HG03097 (cell line): ENCODE measurements around the gene ZNF716.
"Not testable (repeated sequence)": the region's sequence is repeated elsewhere in the genome, so short reads cannot be mapped to it uniquely, and the experiment has no call there.

Experiments used
- ATAC-seq: cut with Tn5 transposase; IDR thresholded peaks from one replicate; pipeline ENCODE4 v1.9.1; 2021; ENCODE audit not compliant: unreplicated experiment, low FRiP score

Gene ZNF716

DNA sequence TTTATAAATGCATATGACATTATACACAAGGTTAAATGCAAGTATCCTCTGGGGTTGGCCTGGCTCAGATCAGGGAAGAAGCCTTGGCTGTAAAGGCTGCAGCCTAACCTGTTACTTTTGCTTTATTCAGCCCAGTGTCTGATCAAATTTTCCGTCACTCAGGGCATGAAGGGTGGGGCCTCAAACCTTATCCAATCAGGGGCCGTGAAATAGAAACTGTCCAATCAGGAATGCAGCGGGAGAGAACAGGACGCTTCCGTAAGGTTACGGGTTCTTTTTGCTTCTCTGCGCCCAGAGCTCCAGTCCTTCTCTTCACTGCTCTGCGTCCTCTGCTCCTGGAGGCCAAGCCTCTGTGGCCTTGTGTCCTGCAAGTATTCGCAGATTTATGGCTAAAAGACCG, at the start of gene ZNF716:
Gene ZNF716, plus strand, starts transcription at position 274 of the 400 bp plus-strand sequence. Its CDS starts 112 bp downstream, at position 386.
- ATAC-seq, result no peak

DNA sequence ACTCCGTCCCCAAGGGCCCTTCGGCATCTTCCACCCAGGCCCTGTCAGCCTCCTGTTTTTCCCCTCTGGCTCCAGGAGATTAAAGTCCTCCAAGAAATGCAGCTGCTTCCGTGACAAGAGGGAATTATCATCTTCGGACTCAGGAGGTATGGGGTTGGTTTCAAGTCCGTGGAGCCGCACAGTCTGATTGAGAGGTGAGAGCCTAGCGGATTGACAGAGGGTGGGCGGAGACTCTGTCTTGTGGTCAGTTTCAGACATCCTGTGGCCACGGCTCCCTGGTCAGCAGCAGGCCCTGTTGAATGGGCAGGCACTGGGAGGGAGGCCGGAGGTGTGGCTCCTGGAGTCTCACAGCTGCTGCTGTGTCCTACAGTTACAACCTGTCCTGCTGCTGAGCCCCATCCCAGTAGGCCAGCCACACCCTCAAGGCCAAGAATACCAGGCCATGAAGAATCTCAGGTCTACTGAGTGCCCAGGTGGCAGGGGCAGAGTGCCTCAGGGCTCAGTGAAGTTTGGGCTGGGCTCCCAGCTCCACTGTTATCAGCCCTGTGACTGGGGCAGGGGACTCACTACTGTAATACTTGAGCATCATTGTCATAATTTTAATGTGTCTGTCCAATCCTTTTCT, 49.3 kb upstream of the ZNF716 start:
- no peak for ATAC-seq

DNA sequence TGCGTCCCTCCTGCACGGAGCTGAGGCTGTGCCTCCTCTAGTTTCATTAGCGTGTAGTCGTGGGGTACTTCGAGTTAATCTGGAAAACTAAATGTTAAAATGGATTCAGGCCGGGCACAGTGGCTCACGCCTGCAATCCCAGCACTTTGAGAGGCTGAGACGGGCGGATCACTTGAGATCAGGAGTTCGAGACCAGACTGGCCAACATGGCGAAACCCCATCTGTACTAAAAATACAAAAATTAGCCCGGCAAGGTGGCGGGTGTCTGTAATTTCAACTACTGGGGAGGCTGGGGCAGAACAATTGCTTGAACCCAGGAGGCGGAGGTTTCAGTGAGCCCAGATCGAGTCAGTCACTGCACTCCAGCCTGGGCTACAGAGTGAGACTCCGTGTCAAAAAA, 46.9 kb upstream of the ZNF716 start:
- not testable (repeated sequence) for ATAC-seq

DNA sequence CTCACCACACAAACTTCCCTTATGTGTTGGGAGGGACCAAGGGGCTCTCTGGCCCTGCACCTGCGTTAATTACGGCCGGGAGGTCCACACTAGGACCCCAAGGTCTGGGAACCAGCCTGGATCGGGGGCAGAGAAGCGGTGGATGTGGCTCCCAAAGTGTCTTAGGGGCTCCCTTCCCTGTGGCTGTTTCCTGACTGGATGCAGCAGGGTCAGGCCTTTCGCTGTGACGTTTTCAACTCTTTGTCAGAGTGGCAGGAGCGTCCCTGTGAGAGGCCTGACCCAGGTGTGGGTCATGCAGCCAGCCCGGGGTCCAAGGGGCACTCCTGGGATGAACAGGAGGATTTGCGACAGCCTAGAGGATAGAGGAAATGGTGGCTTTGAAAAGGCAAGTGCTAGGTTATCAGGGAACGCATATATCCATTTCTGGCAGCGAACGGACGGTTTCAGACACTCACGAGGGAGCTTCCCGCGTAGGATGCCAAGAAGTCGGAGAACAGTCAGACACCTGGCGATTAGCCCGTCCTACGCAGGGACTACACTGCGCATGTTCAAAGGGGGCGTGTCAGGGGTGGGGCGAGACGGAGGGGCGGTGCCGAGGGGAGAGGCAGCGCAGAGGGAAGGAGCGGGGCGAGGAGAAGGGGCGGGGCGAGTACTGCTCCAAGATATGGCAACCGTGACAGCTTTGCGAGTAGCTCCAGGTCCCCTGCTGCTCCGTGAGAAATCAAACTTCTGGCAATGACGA, 46.2 kb upstream of the ZNF716 start:
- ATAC-seq, result no peak

DNA sequence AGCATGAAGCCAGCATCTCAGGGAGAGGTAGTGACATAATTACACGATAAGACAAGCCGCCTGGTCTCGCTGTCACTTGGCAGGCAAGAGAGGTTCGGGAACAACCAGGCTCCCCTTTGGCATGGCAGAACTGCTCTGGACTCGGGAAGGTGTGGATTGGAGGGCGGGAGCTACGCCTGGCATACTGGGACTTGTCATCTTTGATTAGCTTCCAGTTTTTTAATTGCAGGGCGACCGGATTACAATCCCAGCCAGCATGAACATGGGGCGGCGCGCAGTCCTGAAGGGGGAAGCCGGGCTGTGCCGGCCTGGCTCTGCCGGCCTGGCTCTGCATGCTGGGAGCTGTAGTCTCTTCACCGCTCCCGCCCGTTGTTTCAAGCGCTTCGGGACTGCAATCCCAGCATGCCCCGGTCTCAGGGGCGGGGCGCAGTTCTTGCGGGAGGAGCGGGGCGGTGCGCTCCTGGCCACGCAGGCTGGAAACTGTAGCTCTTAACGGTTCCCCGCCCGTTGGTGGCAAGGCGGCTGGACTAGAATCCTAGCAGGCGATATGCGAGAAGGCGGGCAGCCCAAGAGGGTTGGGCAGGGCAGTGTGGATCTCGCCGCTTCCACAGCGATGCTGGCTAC, 45.5 kb upstream of the ZNF716 start:
- ATAC-seq, result no peak

DNA sequence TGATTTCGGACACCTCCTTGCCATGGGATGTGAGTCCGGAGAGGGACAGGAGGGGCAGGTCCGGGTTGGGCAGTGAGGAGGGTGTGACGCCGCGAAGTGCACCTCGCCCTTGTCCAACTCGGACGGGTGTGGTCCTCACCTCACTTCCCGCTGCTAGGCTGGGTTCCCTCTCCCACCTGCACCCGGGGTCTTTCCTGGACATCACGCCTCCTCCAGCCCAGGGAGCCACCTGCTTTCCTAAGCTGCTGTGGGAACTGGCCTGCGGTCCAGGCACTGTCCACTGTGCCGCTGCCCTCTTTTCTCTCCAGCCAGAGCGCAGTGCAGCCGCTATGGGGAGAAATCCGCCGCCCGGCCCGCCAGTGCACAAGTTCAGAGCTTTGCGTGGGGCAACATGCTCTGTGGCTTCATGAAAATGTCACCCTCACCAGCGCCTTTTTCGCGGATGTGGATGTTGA, 45.0 kb upstream of the ZNF716 start:
- ATAC-seq, result no peak

DNA sequence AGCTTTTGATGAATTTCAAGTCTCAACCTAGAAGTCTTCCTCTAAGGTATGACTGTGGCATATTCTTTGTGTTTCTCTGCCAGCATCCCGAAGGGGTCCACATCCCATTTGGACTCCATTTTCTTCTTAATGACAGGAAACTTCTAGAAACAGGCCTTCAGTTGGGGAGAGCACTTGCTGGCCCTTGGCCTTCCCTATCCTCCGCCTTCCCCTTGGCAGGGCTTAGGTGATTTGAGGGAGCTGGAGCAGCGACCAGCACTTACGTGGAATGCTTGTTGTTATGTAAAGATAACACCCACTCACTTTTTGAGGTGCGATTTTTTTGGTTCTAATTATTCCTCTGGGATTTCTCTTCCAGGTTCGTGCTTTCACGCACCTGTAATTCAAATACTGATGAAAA, 42.9 kb upstream of the ZNF716 start:
- no peak for ATAC-seq

DNA sequence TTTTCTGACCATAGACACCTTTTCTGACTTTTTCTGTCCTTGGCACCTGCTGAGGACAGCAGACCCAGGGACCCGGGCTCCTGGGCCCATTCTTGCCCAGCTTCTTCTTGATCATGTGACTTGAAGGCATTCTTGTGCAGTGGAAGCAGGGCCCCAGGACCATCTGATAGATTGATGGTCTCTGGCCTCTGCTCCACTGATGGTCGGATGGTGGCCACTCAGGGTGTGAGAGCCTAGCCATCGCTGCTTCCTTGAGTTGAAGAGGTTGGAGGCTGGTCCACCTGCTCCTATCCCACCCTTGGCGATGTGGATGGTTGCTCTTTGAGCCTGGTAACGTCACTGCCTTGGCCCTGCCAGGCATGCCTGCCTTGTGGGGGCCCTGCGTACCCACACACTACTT, 37.8 kb upstream of the ZNF716 start:
- ATAC-seq, result no peak

DNA sequence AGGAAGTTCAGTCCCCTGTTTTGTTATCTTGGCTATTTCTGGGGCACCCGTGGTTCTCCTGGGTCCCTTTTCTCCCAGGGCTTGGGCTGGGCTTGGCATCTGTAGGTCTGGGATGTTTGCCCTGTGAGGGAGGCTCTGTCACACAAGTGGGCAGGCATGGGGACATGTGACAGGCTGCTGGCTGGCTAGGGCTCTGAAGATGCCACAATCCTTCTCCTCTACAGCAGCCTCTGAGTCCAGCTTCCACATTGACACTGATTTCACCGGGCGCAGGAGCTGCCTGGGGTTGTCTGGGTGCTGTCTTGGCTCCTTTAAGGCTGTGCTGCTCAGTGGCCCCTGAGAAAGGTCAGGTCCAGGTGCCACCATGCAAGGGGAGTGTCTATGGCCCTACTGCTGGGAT, 37.4 kb upstream of the ZNF716 start:
- ATAC-seq, result no peak

DNA sequence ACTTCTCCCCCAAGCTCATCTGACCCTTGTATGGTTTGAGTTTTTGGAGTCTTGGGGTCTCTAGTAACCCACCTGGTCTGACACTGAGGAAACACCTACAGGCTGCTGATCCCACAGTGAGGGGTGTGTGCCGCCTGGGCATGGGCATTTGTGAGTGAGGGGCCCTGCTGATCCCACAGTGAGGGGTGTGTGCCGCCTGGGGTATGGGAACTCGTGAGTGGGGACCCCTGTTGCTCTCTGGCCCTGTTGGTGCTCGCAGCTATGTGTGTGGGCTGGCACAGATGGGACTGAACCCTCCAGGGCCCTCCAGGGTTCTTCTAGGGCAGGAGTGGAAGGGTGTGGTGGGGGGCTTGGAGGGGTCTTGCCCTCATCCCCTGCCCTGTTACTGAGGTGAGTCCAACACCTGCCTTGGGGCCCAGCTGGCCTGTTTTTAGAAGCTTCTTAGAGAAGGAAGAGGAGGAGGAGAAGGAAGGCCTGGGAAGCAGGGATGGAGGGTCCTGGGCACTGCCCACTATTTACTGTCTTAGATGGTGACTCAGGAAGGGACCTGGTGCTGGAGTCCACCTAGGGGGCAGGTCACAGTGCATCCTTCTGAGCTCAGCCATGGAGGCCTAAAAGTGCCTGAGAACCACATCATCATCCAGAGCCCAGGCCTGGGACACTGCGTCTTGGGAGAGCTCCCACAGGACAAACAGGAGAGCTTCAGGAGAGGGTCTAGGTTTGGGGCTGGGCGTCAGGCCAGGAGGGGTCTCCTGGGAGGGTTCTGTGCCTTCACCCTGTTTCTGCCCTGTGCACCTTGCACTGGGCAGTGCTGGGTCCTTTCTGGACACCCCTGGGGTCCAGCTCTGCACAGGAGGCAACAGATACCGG, 36.2 kb upstream of the ZNF716 start:
- ATAC-seq, result no peak

DNA sequence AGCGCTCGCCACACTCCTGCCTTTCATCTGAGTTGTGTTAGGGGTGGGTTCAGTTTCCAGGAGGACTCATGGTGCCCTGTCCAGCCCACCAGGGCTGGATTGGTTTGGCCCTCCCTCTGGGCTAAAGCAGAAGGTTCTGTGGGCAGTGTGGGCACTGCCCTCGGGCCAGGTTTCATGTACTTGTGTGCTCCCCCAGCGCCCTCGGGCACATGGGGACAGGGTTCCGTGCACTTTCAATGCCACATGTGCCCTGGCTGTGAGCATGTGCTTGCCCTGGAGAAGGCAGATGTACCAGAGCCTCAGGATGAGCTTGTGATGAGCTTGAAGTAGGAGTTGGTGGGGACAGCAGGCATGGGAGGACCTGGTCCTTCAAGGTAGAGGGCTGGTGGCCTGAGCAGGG, 35.6 kb upstream of the ZNF716 start:
- no peak for ATAC-seq

DNA sequence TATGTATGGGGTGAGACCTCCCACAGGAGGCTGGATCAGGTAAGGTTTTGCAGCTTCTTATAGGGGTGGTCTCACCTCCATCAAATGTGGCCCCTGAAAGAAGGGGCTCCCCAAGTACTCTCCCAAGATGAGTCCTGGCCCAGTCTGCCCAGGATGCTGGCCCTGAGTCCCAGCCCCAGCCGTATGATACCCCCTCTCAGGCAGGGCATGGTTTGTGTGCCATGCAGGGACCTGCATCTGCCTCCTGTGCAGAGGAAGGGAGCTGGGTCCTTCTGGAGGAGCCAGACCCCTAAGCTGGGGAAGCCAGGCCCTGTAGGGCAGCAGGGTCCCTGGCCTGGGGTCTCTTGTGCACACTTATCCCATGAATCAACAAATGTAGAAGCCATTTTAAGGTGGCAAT, 35.1 kb upstream of the ZNF716 start:
- ATAC-seq, result no peak

DNA sequence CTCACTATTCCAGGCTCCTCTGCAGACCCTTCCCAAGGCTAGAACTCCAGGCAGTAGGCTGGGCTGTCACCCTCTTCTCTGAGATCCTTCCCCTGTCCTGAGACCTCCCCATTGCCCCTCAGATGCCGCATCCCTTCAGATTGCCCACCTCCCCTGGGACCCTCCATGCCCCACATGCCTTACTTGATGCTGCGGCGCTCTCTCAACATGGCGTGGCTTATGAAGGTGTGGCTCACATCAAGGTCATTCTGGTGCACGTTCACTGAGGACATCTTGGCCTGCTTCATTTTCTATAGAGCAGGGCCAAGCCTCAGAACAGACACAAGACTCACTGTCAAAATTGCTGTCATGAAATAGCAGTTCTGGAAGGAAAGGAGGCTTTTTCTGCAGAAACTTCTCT, 34.7 kb upstream of the ZNF716 start:
- ATAC-seq, result no peak

DNA sequence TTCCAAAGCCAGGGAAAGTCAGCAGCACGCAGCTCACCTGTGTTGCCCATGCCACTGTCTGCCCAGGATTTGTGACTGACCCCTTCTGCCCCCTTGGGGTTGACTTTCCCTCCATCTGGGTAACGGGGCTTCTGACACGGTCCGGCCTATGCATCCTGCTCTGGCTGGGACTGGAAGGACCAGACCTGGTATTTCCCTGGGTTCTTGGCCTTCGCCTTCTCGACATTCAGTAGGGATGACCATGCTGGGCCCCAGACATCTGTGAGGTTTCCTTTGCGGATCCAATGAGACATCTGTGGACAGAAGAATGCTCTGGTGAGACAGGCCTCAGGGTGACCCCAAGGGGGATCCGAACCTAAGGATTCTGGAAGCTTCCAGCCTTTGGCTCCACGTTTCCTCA, 34.2 kb upstream of the ZNF716 start:
- no peak for ATAC-seq

DNA sequence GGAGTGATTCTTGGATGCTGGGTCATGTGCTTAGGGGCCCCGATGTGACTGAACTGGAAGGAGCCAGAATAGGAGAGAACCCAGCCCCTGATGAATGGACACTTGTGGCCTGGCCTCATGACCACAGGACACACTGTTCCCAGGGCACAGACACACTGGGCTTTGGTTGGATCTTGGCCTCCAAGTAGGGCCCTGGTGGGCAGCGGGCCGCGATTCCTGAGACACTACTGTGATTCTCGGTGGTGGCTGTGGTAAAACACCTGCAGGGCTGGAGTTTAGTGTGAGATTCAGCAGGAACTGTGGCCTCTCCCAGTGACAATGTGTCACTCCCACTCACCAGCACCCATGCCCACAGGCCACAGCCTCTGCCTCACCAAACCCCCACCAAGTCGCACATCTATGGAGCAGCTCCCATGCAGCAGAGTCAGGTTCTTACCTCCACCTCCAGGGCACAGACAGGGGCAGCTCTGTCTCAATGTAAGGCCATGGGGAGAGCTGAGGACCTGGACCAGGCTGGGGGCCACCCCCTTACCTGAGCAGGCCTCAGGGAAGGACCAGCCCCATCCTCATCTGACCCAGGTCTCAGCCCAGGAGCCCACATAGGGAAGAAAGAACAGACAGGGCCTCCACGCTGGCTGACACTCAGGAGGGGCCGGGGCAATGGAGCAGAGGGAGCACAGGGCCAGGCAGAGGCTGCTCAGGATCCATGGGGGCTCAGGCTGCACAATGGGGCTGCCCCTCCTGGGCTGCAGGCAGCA, 33.2 kb upstream of the ZNF716 start:
- no peak for ATAC-seq

DNA sequence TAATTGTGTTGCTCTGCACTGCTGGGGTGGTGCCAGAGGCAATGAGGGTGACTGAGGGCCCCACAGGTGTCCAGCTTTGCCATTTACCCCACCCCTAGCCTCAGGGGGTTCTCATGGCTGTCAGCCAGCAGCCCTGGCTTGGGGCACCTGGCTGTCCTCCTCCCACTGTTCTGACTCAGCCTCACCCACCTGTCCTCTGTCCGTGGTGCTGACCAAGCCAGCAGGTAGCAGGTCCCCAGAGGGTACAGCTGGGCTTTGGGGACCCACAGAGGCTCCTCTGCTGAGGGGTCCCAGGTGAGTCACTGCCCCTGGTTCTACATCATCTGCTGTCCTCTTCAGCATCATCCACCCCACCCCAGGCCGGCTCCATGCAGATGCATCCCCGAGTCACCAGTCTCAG, 32.2 kb upstream of the ZNF716 start:
- no peak for ATAC-seq

DNA sequence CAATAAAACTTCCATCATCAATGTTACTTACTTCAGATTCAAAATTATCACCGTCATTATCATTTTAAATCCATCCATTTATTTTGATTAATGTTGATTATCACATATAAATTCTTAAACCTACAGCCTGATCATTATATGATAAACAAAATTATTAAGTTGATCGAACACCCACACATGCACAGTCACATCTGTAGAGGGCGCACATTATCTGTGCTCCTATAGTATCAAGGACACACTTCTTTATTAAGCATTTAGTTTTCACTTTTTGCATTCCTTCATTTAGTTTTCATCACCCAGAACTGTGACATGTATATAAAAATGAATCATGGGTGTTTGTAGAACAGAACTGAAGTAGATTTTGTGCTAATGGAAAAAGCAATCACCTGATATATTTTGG, 26.2 kb upstream of the ZNF716 start:
- ATAC-seq, result no peak

DNA sequence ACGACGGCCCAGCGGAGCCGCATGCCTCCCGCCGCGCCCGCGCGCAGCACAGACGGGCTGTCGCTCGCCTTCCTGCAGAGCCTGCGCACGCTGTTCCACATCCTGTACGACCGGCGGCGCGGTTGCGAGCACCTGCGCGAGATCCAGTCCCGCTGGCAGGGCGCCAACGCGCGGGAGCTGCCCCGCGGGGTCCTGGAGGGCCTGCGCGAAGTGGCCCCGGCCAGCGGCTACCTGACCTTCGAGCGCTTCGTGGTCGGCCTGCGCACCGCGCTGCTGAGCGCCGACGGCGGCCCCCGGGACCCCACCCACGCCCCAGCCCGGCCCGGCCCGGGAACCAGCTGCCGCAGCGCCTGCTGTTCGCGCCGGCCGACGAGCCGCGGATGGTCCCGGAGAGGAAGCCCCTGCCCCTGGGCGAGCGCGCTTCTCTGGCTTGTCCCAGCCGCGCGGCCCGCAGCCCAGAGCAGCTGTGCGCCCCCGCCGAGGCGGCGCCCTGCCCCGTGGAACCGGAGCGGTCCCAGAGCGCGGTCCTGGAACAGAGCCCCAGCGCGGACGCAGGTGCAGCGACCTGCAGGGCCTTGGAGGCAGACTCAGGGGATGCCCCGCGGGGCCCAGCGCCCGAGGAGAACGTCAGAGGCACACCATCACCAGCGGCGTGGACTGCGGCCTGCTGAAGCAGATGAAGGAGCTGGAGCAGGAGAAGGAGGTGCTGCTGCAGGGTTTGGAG, 25.3 kb upstream of the ZNF716 start:
- no peak for ATAC-seq

DNA sequence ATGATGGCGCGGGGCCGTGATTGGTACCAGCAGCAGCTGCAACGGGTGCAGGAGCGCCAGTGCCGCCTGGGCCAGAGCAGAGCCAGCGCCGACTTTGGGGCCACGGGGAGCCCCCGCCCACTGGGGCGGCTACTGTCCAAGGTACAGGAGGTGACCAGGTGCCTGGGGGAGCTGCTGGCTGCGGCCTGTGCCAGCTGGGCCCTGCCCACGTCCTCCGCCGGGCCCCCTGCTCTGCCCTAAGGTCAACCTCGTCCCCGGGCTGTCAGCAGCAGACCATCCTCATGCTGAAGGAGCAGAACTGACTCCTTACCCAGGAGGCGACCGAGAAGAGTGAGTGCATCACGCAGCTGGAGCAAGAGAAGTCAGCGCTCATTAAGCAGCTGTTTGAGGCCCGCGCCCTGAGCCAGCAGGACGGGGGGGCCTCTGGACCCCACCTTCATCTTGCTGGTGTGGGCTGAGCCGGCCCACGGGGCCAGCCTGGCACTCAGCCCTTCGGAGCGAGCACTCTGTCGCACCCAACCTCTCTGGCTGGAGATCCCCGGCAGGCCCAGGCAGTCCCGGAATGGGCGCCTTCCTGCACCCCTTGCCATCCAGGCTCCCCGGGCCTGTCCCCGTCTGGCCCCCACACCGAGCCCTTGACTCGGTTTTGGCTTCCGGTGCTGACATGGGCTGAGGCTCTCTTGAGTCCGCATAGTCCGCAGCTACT, 24.6 kb upstream of the ZNF716 start:
- ATAC-seq, result no peak
